Neuronal stem cell (in vitro differentiated cells): ENCODE measurements around the gene PACS1.
A peak's percentile ranks its signal among the peaks of the same experiment; 100 is the strongest.

Source experiments
- DNase-seq: peaks from one replicate; pipeline ENCODE4 v3.0.0-alpha.2; 2013; ENCODE audit warnings: low spot score
- H2AFZ ChIP-seq: one replicate; pipeline ENCODE4 v1.6.1; 2013; ENCODE audit warnings: mild to moderate bottlenecking, low read length, inconsistent platforms
- H2AK5ac ChIP-seq: 2 replicates; pipeline ENCODE4 v1.6.1; 2013; ENCODE audit warnings: low read depth, mild to moderate bottlenecking, inconsistent platforms, low read length, moderate library complexity, mixed read lengths
- H2BK120ac ChIP-seq: 2 replicates; pipeline ENCODE4 v1.6.1; 2013; ENCODE audit warnings: low read depth, mild to moderate bottlenecking, inconsistent platforms, low read length, moderate library complexity, mixed read lengths
- H2BK12ac ChIP-seq: one replicate; pipeline ENCODE4 v1.6.1; 2013; ENCODE audit warnings: low read length, inconsistent platforms
- H2BK15ac ChIP-seq: 2 replicates; pipeline ENCODE4 v1.6.1; 2013; ENCODE audit warnings: mild to moderate bottlenecking, low read length, inconsistent platforms, mixed read lengths
- H2BK5ac ChIP-seq: one replicate; pipeline ENCODE4 v1.6.1; 2013; ENCODE audit warnings: inconsistent platforms, mild to moderate bottlenecking, low read length, moderate library complexity
- H3K14ac ChIP-seq: one replicate; pipeline ENCODE4 v1.6.1; 2013; ENCODE audit warnings: low read length, inconsistent platforms
- H3K18ac ChIP-seq: 2 replicates; pipeline ENCODE4 v1.6.1; 2013; ENCODE audit warnings: low read length, inconsistent platforms
- H3K23ac ChIP-seq: 2 replicates; pipeline ENCODE4 v1.6.1; 2013; ENCODE audit warnings: low read depth, mild to moderate bottlenecking, mixed read lengths, low read length, inconsistent platforms; ENCODE audit not compliant: poor library complexity
- H3K27ac ChIP-seq: replicated peaks from 3 replicates; pipeline ENCODE4 v1.5.1; 2013; ENCODE audit warnings: low read length, inconsistent platforms
- H3K27me3 ChIP-seq, 3 experiments: 2 replicates each; pipeline ENCODE4 v1.6.1; 2013; ENCODE audit warnings: low read length in 3 of 3, mild to moderate bottlenecking in 2 of 3, inconsistent platforms in 1 of 3, low read depth in 1 of 3, mixed read lengths in 1 of 3, moderate library complexity in 1 of 3; ENCODE audit not compliant: control insufficient read depth in 3 of 3, insufficient read depth in 3 of 3
- H3K36me3 ChIP-seq, 2 donors: replicated peaks in 1 of 2; 2 replicates each; pipeline ENCODE4 v1.6.1; 2013; ENCODE audit warnings: low read length in 2 of 2; ENCODE audit not compliant: control insufficient read depth in 2 of 2, insufficient read depth in 2 of 2
- H3K4ac ChIP-seq: 2 replicates; pipeline ENCODE4 v1.6.1; 2013; ENCODE audit warnings: inconsistent platforms, mild to moderate bottlenecking, low read length, moderate library complexity
- H3K4me1 ChIP-seq, 2 donors: 1 replicate in 1 of 2; 2 replicates in 1 of 2; pipeline ENCODE4 v1.6.1; 2013; ENCODE audit warnings: low read length in 2 of 2, low read depth in 1 of 2; ENCODE audit not compliant: control insufficient read depth in 2 of 2, insufficient read depth in 1 of 2
- H3K4me2 ChIP-seq: one replicate; pipeline ENCODE4 v1.6.1; 2013; ENCODE audit warnings: mild to moderate bottlenecking, low read length, inconsistent platforms; ENCODE audit not compliant: insufficient read depth, poor library complexity, severe bottlenecking
- H3K4me3 ChIP-seq, 2 donors: 2 replicates each; pipeline ENCODE4 v1.5.1; 2013; ENCODE audit warnings: low read length in 2 of 2, mild to moderate bottlenecking in 2 of 2, inconsistent platforms in 1 of 2, moderate library complexity in 1 of 2
- H3K79me1 ChIP-seq: one replicate; pipeline ENCODE4 v1.6.1; 2013; ENCODE audit warnings: low read depth, mild to moderate bottlenecking, inconsistent platforms, low read length, moderate library complexity
- H3K9ac ChIP-seq: one replicate; pipeline ENCODE4 v1.6.1; 2013; ENCODE audit warnings: mild to moderate bottlenecking, low read depth, low read length, inconsistent platforms; ENCODE audit not compliant: poor library complexity
- H3K9me3 ChIP-seq, 2 donors: replicated peaks in 1 of 2; 2 replicates each; pipeline versions ENCODE3 to v1.6.1; 2013; ENCODE audit warnings: low read length in 2 of 2, mild to moderate bottlenecking in 2 of 2, inconsistent platforms in 1 of 2, low read depth in 1 of 2, mixed read lengths in 1 of 2, moderate library complexity in 1 of 2; ENCODE audit not compliant: control insufficient read depth in 2 of 2, insufficient read depth in 1 of 2
- H4K8ac ChIP-seq: one replicate; pipeline ENCODE4 v1.6.1; 2013; ENCODE audit warnings: low read depth, mild to moderate bottlenecking, inconsistent platforms, low read length, moderate library complexity
- H4K91ac ChIP-seq: one replicate; pipeline ENCODE4 v1.6.1; 2013; ENCODE audit warnings: low read length, low read depth, mild to moderate bottlenecking, inconsistent platforms; ENCODE audit not compliant: poor library complexity
- WGBS, 2 donors: extraction: QIAGEN DNeasy Blood & Tissue Kit; methylation state at CpG; one replicate each; pipeline ENCODE4 v1.1.7; 2013; ENCODE audit warnings: missing lambda C conversion rate in 2 of 2, mixed read lengths in 1 of 2; ENCODE audit not compliant: insufficient read length in 2 of 2, insufficient replicate concordance in 1 of 2; ENCODE audit errors: extremely low coverage in 2 of 2; 5-methylcytosine and 5-hydroxymethylcytosine counted together

The PACS1 gene

DNA sequence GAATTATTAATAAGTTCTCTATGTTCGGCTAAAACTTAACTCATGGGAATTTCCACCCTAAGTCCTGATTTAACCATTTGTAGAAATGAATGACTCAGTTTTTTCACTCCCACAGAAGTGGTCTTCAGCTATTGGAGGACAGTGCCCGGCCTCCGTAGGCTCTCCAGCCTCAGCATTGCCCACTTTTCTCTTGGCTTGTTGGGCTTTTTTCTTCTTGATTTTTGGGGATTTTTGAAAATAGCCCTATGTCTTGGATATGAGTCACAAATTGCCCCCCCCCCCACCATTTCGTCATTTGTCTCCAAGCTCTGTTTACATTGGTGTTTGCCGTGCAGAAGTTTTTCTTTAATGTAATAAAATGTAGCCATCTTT is 66.7 kb downstream of the PACS1 start:
- Histone ChIP-seq H3K9ac (no peak overlapping the region), H2BK120ac (no peak overlapping the region), H4K8ac (no peak overlapping the region), H2BK5ac (no peak overlapping the region), H3K9me3 (no peaks in the 10 kb centered on the region), H2AK5ac (no peak overlapping the region), H3K4me1 (no peaks in the 10 kb centered on the region), H2AFZ (no peak overlapping the region), H3K4me2 (no peak overlapping the region), H3K4ac (no peak overlapping the region), H3K79me1 (no peaks in the 10 kb centered on the region), H2BK15ac (no peak overlapping the region), H3K36me3 (no peaks in the 10 kb centered on the region), H4K91ac (no peak overlapping the region), H3K4me3 (no peak overlapping the region), H2BK12ac (no peak overlapping the region), H3K14ac (no peak overlapping the region), H3K18ac (no peak overlapping the region), H3K27ac (no peak overlapping the region), H3K27me3 (no peaks in the 10 kb centered on the region), H3K23ac (no peak overlapping the region)
- no CpG with 5 or more reads among the region's 5 CpGs for WGBS, 2 donors
- DNase-seq, result no peak

DNA sequence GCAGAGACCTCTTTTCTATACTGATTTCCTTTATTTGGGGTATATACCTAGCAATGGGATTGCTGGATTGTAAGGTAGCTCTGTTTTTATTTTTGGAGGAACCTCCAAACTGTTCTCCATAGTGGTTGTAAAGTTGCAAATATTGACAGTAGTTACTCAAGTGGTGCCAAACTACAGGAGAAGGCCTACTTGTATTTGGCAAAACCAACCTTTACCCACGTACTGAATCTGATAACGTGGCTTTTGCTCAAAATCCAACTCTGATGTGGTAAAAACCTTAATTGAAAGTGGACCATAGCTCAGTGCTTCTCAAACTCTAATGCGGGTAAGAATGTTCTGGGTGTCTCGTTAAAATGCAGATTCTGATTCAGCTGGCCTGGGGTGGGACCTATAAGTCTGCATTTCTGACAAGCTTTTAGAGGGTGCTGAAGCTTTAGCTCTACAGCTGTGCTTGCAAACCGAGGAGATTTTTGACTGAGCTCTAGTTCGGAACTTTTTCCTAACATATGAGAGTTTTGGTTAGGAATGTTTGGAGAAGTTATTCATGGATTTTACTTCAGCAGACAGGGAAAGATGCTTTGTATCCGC is 69.8 kb downstream of the PACS1 start:
- DNase-seq, result no peak
- Histone ChIP-seq H3K27ac (no peak overlapping the region), H2AFZ (no peak overlapping the region), H3K9me3 (no peaks in the 10 kb centered on the region), H3K14ac (no peak overlapping the region), H3K4me2 (no peak overlapping the region), H3K27me3 (no peaks in the 10 kb centered on the region), H3K79me1 (no peaks in the 10 kb centered on the region), H3K36me3 (no peaks in the 10 kb centered on the region), H4K8ac (no peak overlapping the region), H2BK12ac (no peak overlapping the region), H3K18ac (no peak overlapping the region), H2BK15ac (no peak overlapping the region), H3K4ac (no peak overlapping the region), H2AK5ac (no peak overlapping the region), H2BK5ac (no peak overlapping the region), H3K4me3 (no peak overlapping the region), H4K91ac (no peak overlapping the region), H2BK120ac (no peak overlapping the region), H3K23ac (no peak overlapping the region), H3K4me1 (no peaks in the 10 kb centered on the region), H3K9ac (no peak overlapping the region)
- WGBS, 2 donors, result no CpG with 5 or more reads among the region's 7 CpGs

DNA sequence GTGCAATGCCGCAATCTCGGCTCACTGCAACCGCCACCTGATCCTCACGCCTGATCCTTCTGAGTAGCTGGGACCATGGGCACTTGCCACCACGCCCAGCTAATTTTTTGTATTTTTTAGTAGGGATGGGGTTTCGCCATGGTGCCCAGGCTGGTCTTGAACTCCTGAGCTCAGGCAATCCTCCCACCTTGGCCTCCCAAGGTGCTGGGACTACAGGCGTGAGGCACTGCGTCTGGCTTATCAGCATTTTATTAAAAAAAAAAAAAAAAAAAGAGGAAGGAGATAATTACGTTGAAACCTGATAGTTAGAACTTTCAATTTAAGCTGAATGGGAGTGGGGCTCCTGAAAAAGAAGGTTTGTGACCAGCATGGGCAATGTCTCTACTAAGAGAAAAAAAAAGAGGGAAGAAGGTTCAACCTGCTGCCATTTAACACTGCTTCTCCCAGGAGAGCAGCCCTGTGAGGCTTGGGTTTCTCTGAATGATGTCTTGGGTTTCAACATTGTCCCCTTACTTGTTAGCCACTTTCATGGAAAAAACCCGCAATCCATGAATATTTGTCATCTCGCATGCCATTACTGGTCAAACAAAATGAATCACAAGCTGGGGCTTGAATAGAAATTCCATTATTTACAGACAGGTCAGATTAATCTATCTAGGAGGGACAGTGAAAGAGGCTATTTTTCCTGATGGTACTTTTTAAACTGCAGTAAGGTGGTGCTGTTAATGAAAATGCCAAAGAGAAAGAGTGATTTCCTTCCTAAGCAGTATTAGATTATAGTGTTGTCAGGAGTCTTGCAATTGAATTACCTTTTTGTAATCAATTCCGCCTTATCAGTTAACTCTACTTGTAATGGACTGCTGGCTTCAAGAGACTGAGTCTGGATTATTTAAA is 72.5 kb downstream of the PACS1 start:
- Histone ChIP-seq H3K36me3 (no peaks in the 10 kb centered on the region), H2BK12ac (no peak overlapping the region), H3K4ac (no peak overlapping the region), H3K9ac (no peak overlapping the region), H2BK5ac (no peak overlapping the region), H2AFZ (no peak overlapping the region), H2AK5ac (no peak overlapping the region), H2BK120ac (no peak overlapping the region), H4K91ac (no peak overlapping the region), H4K8ac (no peak overlapping the region), H3K27me3 (no peaks in the 10 kb centered on the region), H3K9me3 (peaks cover 2 to 10% of the 10 kb centered on the region in 2 donors), H3K79me1 (no peaks in the 10 kb centered on the region), H3K18ac (no peak overlapping the region), H2BK15ac (no peak overlapping the region), H3K27ac (no peak overlapping the region), H3K14ac (no peak overlapping the region), H3K23ac (peak overlapping the region; percentile 37), H3K4me2 (no peak overlapping the region), H3K4me3 (no peak overlapping the region), H3K4me1 (no peaks in the 10 kb centered on the region)
- DNase-seq, result no peak
- no CpG with 5 or more reads among the region's 12 CpGs for WGBS, 2 donors

DNA sequence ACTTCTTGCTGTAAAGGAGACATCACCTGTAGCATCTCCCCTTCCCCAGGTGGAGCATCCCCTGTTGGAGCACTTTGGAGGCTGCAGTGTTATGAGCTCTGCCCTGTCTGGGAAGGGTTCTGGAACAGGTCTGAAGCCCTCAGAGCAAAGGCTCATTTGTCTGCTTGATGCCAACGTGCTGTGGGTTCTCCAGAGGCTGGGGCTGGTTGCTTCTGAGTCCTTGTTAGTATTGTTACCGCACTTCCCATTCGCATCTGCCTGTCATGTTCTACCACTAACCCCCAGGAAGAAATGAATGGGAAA is 73.1 kb downstream of the PACS1 start:
- Histone ChIP-seq H2AK5ac (no peak overlapping the region), H3K27me3 (no peaks in the 10 kb centered on the region), H3K79me1 (no peaks in the 10 kb centered on the region), H4K8ac (no peak overlapping the region), H3K9me3 (peaks cover 2 to 10% of the 10 kb centered on the region in 2 donors), H2BK5ac (no peak overlapping the region), H3K4me2 (no peak overlapping the region), H2BK12ac (no peak overlapping the region), H2BK15ac (no peak overlapping the region), H3K23ac (no peak overlapping the region), H4K91ac (no peak overlapping the region), H3K4me1 (no peaks in the 10 kb centered on the region), H3K9ac (no peak overlapping the region), H3K18ac (no peak overlapping the region), H3K27ac (no peak overlapping the region), H3K4me3 (no peak overlapping the region), H3K14ac (no peak overlapping the region), H2AFZ (no peak overlapping the region), H3K4ac (no peak overlapping the region), H3K36me3 (no peaks in the 10 kb centered on the region), H2BK120ac (no peak overlapping the region)
- WGBS, 2 donors, result no CpG with 5 or more reads among the region's 3 CpGs
- no peak for DNase-seq
